HG03280 (cell line): ENCODE measurements around the gene SARS2.

Experiments used
- ATAC-seq: cut with Tn5 transposase; IDR thresholded peaks from one replicate; pipeline ENCODE4 v1.9.1; 2021; ENCODE audit warnings: mild to moderate bottlenecking, moderate library complexity; ENCODE audit not compliant: unreplicated experiment

SARS2 gene

GRCh38 chr19:38868551-38868950 is 62.0 kb downstream of the SARS2 start:
- ATAC-seq, result no peak

DNA sequence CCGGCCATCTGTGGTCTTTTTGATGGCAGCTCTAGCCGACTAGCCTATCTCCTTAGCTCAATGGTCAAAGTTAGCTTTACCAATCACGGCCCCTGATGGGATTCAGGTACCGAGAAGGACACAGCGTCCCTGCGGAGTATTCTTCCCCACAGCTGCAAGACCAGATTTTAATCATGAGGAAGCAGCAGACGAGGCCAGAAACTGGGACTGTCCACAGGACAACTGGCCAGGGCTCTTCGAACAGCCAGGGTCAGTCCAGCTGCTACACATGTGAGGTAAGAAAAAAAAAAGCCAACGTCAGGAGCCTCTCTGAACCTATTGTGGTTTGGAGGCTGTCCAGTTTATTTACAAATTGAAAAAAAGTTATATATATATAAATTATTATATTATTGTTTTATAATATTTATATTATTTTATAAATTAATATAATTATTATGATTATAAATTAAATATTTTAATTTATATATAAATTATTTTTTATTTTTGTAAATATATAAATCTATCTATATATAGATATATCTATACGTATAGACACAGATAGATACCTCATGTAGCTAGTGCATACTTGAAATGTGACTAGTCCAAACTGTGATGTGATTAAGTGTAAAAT is 63.3 kb downstream of the SARS2 start:
- no peak for ATAC-seq
